ENCODE measurements around the gene BICC1.

Gene BICC1

GRCh38 chr10:58868736-58869435 is 356.2 kb downstream of the BICC1 start:
- no peak for DNase-seq (ENCODE audit: low spot score)

GRCh38 chr10:58870070-58870469 is 357.4 kb downstream of the BICC1 start:
- DNase-seq (ENCODE audit: low spot score), result no peak

- no peak for DNase-seq (ENCODE audit: low spot score)
Observed at GRCh38 chr10:58873161-58873560, 360.5 kb downstream of the BICC1 start.
